ENCODE data around the gene CREB5. TPM values are rescaled to one million over a fixed set of nuclear protein-coding genes. Genes with fewer than 3 reads are reported as not detected.

CREB5 gene
- polyA plus RNA-seq, 1 donor from 2014 or later: 3.7 TPM

DNA sequence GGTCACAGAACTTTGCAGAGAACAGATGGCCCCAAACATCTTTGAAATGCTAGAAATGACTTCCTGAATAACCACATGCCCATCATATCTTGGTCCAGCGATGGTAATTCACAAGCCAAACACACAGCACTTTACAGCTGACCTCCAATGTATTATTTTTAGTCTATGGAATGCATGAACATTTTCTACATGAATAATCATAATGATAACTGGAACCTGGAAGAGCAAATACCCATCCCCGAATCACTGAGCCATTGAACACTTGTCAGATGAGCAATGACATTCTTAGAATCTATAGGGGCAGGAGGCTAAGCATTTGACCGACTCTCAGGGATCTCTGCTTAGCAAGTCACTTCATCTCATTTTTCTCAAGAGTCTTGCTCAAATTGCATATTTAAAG, 167.3 kb downstream of the CREB5 start:
- Histone ChIP-seq H3K27me3 (ENCODE audit: insufficient read depth, low read depth, low read length) (no peaks in the 10 kb centered on the region), H3K27ac (ENCODE audit: low read length) (no peak overlapping the region), H3K4me2 (ENCODE audit: low read length) (no peak overlapping the region), H3K9me2 (ENCODE audit: insufficient read depth, low read length) (no peaks in the 10 kb centered on the region), H3F3A (ENCODE audit: insufficient read depth, low read length, poor library complexity, severe bottlenecking) (no peaks in the 10 kb centered on the region), H3K36me3 (ENCODE audit: insufficient read depth, low read length) (no peaks in the 10 kb centered on the region), H4K20me1 (ENCODE audit: insufficient read depth) (no peaks in the 10 kb centered on the region), H2AFZ (ENCODE audit: low read depth, low read length) (no peak overlapping the region), H3K4me3 (ENCODE audit: low read length) (no peak overlapping the region), H3K79me2 (replicated peaks; ENCODE audit: insufficient read depth, low read length) (no peaks in the 10 kb centered on the region), H3K9me3 (ENCODE audit: low read length) (no peaks in the 10 kb centered on the region), H3K9ac (ENCODE audit: low read length) (no peak overlapping the region)
- TF ChIP-seq TAF1 (IDR thresholded peaks at IDR 0.05; ENCODE audit: low read depth) (no peak), EZH2 (IDR thresholded peaks at IDR 0.05; ENCODE audit: borderline replicate concordance, insufficient read depth, low read length, poor library complexity, severe bottlenecking) (no peak)

DNA sequence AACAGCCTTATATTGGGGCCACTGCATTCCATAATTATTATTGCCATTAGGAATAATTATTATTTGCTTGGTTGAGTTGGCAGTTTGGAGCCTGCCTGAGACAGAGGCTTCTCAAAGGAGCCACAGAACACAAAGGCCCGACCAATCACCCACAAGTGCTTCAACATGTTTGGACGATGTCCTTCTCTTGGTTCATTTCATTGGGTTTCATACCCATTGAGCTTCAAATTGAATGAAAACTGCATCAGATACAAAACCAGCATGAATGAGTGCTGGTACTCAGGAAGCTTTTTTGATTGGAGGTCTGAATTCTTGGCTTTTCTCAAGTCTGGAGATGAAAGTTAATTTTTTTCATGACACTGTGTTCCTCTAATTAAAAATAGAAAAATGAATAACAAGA, 168.3 kb downstream of the CREB5 start:
- Histone ChIP-seq H3K9me2 (ENCODE audit: insufficient read depth, low read length) (no peaks in the 10 kb centered on the region), H3K4me3 (ENCODE audit: low read length) (no peak overlapping the region), H4K20me1 (ENCODE audit: insufficient read depth) (no peaks in the 10 kb centered on the region), H3K27ac (ENCODE audit: low read length) (no peak overlapping the region), H3K27me3 (ENCODE audit: insufficient read depth, low read depth, low read length) (no peaks in the 10 kb centered on the region), H3K9ac (ENCODE audit: low read length) (no peak overlapping the region), H3K79me2 (replicated peaks; ENCODE audit: insufficient read depth, low read length) (no peaks in the 10 kb centered on the region), H3F3A (ENCODE audit: insufficient read depth, low read length, poor library complexity, severe bottlenecking) (no peaks in the 10 kb centered on the region), H2AFZ (ENCODE audit: low read depth, low read length) (no peak overlapping the region), H3K9me3 (ENCODE audit: low read length) (no peaks in the 10 kb centered on the region), H3K36me3 (ENCODE audit: insufficient read depth, low read length) (no peaks in the 10 kb centered on the region), H3K4me2 (ENCODE audit: low read length) (no peak overlapping the region)
- no peak for TF ChIP-seq TAF1 (IDR thresholded peaks at IDR 0.05; ENCODE audit: low read depth)
- no peak for TF ChIP-seq SMC3 (conservative IDR thresholded peaks at IDR 0.05; ENCODE audit: poor library complexity)
- no peak for TF ChIP-seq EP300 (conservative IDR thresholded peaks at IDR 0.05; ENCODE audit: poor library complexity, severe bottlenecking)
- no peak for TF ChIP-seq RAD21 (conservative IDR thresholded peaks at IDR 0.05)
- TF ChIP-seq CTCF (IDR thresholded peaks at IDR 0.05; ENCODE audit: poor library complexity, severe bottlenecking): no peak
- TF ChIP-seq, protein P1, sequence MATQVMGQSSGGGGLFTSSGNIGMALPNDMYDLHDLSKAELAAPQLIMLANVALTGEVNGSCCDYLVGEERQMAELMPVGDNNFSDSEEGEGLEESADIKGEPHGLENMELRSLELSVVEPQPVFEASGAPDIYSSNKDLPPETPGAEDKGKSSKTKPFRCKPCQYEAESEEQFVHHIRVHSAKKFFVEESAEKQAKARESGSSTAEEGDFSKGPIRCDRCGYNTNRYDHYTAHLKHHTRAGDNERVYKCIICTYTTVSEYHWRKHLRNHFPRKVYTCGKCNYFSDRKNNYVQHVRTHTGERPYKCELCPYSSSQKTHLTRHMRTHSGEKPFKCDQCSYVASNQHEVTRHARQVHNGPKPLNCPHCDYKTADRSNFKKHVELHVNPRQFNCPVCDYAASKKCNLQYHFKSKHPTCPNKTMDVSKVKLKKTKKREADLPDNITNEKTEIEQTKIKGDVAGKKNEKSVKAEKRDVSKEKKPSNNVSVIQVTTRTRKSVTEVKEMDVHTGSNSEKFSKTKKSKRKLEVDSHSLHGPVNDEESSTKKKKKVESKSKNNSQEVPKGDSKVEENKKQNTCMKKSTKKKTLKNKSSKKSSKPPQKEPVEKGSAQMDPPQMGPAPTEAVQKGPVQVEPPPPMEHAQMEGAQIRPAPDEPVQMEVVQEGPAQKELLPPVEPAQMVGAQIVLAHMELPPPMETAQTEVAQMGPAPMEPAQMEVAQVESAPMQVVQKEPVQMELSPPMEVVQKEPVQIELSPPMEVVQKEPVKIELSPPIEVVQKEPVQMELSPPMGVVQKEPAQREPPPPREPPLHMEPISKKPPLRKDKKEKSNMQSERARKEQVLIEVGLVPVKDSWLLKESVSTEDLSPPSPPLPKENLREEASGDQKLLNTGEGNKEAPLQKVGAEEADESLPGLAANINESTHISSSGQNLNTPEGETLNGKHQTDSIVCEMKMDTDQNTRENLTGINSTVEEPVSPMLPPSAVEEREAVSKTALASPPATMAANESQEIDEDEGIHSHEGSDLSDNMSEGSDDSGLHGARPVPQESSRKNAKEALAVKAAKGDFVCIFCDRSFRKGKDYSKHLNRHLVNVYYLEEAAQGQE (IDR thresholded peaks at IDR 0.05; ENCODE audit: borderline replicate concordance): no peak
- TF ChIP-seq MXI1 (conservative IDR thresholded peaks at IDR 0.05; ENCODE audit: poor library complexity, severe bottlenecking): no peak
- TF ChIP-seq EZH2 (IDR thresholded peaks at IDR 0.05; ENCODE audit: borderline replicate concordance, insufficient read depth, low read length, poor library complexity, severe bottlenecking): no peak
- TF ChIP-seq POLR2AphosphoS5 (IDR thresholded peaks at IDR 0.05): no peak

DNA sequence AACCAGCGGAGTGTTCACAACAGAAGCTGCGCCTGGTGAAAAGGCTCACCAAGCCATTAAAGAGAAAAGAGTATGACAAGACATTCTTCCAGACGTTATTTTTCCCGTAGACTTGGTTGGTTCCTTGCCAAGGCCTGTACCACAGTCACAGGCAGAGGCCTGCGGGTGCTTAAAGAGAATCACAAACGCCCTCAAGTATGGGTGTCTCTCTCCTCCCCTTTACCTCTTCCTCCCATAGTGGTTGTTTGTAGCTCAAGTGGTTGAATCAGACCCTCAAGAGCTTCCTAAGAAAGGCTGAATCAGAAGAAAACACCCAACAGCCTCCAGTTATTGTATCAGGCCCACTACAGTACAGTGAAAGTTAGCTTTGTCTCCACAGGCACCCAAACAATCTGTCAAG, 169.0 kb downstream of the CREB5 start:
- Histone ChIP-seq H3K9ac (ENCODE audit: low read length) (no peak overlapping the region), H3K4me3 (ENCODE audit: low read length) (no peak overlapping the region), H3K4me2 (ENCODE audit: low read length) (no peak overlapping the region), H3K27ac (ENCODE audit: low read length) (no peak overlapping the region), H3K36me3 (ENCODE audit: insufficient read depth, low read length) (no peaks in the 10 kb centered on the region), H3K27me3 (ENCODE audit: insufficient read depth, low read depth, low read length) (no peaks in the 10 kb centered on the region), H3K79me2 (replicated peaks; ENCODE audit: insufficient read depth, low read length) (no peaks in the 10 kb centered on the region), H3K9me3 (ENCODE audit: low read length) (no peaks in the 10 kb centered on the region), H2AFZ (ENCODE audit: low read depth, low read length) (no peak overlapping the region), H3K9me2 (ENCODE audit: insufficient read depth, low read length) (no peaks in the 10 kb centered on the region), H4K20me1 (ENCODE audit: insufficient read depth) (no peaks in the 10 kb centered on the region), H3F3A (ENCODE audit: insufficient read depth, low read length, poor library complexity, severe bottlenecking) (no peaks in the 10 kb centered on the region)
- TF ChIP-seq EZH2 (IDR thresholded peaks at IDR 0.05; ENCODE audit: borderline replicate concordance, insufficient read depth, low read length, poor library complexity, severe bottlenecking) (no peak), EP300 (conservative IDR thresholded peaks at IDR 0.05; ENCODE audit: poor library complexity, severe bottlenecking) (no peak), POLR2AphosphoS5 (IDR thresholded peaks at IDR 0.05) (no peak), TAF1 (IDR thresholded peaks at IDR 0.05; ENCODE audit: low read depth) (no peak), MXI1 (conservative IDR thresholded peaks at IDR 0.05; ENCODE audit: poor library complexity, severe bottlenecking) (no peak), RAD21 (conservative IDR thresholded peaks at IDR 0.05) (no peak), SMC3 (conservative IDR thresholded peaks at IDR 0.05; ENCODE audit: poor library complexity) (no peak), CTCF (IDR thresholded peaks at IDR 0.05; ENCODE audit: poor library complexity, severe bottlenecking) (no peak)
- TF ChIP-seq, protein P1 (IDR thresholded peaks at IDR 0.05; ENCODE audit: borderline replicate concordance): no peak
